CD4-positive, CD25-positive, alpha-beta regulatory T cell (primary cell): ENCODE data around the gene MCAM. TPM values are rescaled to one million over a fixed set of nuclear protein-coding genes. Genes with fewer than 3 reads are reported as not detected.
A peak's percentile ranks its signal among the peaks of the same experiment; 100 is the strongest.

Source experiments
- ATAC-seq, 2 donors: fragments of 150-1000 bp; cut with Tn5 transposase; one replicate each; pipeline ENCODE4 v1.10.0; 2021; ENCODE audit warnings: low read depth in 2 of 2, moderate number of reproducible peaks in 2 of 2, moderate library complexity in 1 of 2
- DNase-seq, 3 donors: peaks; one replicate each; pipeline versions ENCODE4 v3.0.0 to v3.0.0-alpha.2; 2012 to 2022; ENCODE audit warnings: mixed read lengths in 1 of 3
- H3K27ac ChIP-seq: one replicate; pipeline ENCODE4 v1.7.0; 2013; ENCODE audit warnings: mild to moderate bottlenecking, low read length; ENCODE audit not compliant: insufficient read depth, poor library complexity, severe bottlenecking
- H3K27me3 ChIP-seq: one replicate; pipeline ENCODE4 v1.7.0; 2013; ENCODE audit warnings: low read length; ENCODE audit not compliant: control insufficient read depth, insufficient read depth
- H3K36me3 ChIP-seq: one replicate; pipeline ENCODE4 v1.7.0; 2013; ENCODE audit warnings: mild to moderate bottlenecking, low read length, moderate library complexity; ENCODE audit not compliant: control insufficient read depth, insufficient read depth
- H3K4me1 ChIP-seq: 2 replicates; pipeline ENCODE4 v1.7.0; 2013; ENCODE audit warnings: mild to moderate bottlenecking, low read length; ENCODE audit not compliant: insufficient read depth, control insufficient read depth, poor library complexity, severe bottlenecking
- H3K4me3 ChIP-seq: one replicate; pipeline ENCODE4 v1.7.0; 2013; ENCODE audit warnings: low read depth, mild to moderate bottlenecking, low read length, moderate library complexity
- H3K9me3 ChIP-seq, 2 experiments: 1 replicate in 1 of 2; 2 replicates in 1 of 2; pipeline ENCODE4 v1.7.0; 2013; ENCODE audit warnings: low read length in 2 of 2, mild to moderate bottlenecking in 1 of 2, moderate library complexity in 1 of 2; ENCODE audit not compliant: control insufficient read depth in 2 of 2
- H3K27ac Mint-ChIP-seq, 3 donors: one replicate each; pipeline ENCODE4 v1.8.0; 2020 to 2022; ENCODE audit warnings: mild to moderate bottlenecking in 3 of 3, mixed read lengths in 3 of 3, moderate library complexity in 2 of 3
- H3K27me3 Mint-ChIP-seq: one replicate; pipeline ENCODE4 v1.8.0; 2022; ENCODE audit warnings: mild to moderate bottlenecking, mixed read lengths
- H3K36me3 Mint-ChIP-seq: one replicate; pipeline ENCODE4 v1.8.0; 2020; ENCODE audit warnings: mixed read lengths
- H3K4me1 Mint-ChIP-seq, 4 donors: one replicate each; pipeline ENCODE4 v1.8.0; 2020 to 2022; ENCODE audit warnings: mixed read lengths in 4 of 4, mild to moderate bottlenecking in 1 of 4
- H3K4me3 Mint-ChIP-seq, 4 donors: one replicate each; pipeline ENCODE4 v1.8.0; 2020 to 2022; ENCODE audit warnings: mild to moderate bottlenecking in 4 of 4, mixed read lengths in 4 of 4, moderate library complexity in 3 of 4
- H3K9me3 Mint-ChIP-seq, 7 donors: one replicate each; pipeline ENCODE4 v1.8.0; 2020 to 2022; ENCODE audit warnings: mixed read lengths in 7 of 7, mild to moderate bottlenecking in 3 of 7, moderate library complexity in 2 of 7
- polyA plus RNA-seq, 4 donors: library from polyadenylated mRNA; unstranded; fragments of 300-500 nt; fragmentation: Illumina TruSeq; gene quantifications; one replicate each; pipeline ENCODE4 v1.2.3, GENCODE V29; 2021
- total RNA-seq: library from RNA; stranded (reverse); gene quantifications from one replicate; pipeline ENCODE4 v1.2.3, GENCODE V29; 2022

Gene MCAM
- total and polyA plus RNA-seq, 5 donors from 2014 or later: 0.37 to 10.1 (median 1.6) TPM

DNA sequence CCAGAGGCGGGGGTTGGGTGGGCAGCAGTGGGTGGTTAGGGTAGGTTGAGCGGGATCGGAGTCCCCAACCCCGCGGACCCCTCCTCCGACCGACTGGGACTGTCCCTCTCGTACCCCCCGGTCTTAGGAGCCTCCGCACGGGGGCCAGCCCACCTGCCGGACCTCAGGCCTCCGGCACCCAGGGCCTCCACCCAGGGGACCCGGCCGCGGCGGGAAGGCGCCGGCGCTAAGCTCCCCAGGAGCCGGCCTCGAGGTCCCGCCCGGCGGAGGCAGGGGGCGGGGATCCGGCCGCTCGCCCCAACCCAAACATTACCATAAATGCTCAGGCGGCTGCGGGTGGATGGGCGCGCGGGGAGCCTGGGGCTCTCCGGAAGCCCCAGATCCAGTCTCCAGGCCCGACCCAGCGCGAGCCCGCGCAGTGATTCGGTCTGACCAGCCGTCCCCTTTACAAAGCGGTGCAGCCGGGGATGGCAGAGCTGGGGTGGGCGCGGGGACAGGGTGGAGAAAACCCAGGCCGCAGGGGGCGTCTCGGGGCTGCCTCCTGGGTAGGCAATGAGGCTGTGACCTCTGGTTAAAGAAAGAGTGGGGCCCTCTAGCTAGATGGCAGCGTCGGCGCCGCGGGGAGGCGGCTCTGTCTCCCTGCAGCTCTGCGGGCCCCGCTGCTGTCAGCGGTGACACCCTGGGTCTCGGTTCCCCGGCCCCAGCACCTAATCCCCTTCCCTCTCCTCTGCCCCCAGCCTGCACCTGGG is 4.0 kb upstream of the MCAM start:
- DNase-seq (peak; percentile 32 to 82 (median 55)), ATAC-seq (peak; percentile 55 to 64)
- peak overlapping the region; percentile 72 for H3K4me3 ChIP-seq
- peaks cover 18% of the 10 kb centered on the region for H3K27me3 Mint-ChIP-seq
- no peaks in the 10 kb centered on the region for H3K36me3 ChIP-seq
- no peaks in the 10 kb centered on the region for H3K36me3 Mint-ChIP-seq
- H3K4me1 Mint-ChIP-seq: peaks cover 5 to 35% (median 16%) of the 10 kb centered on the region in 4 donors
- no peaks in the 10 kb centered on the region for H3K9me3 ChIP-seq
- peak overlapping the region; percentile 85 to 95 (median 87) for H3K4me3 Mint-ChIP-seq
- H3K9me3 Mint-ChIP-seq: no peaks in the 10 kb centered on the region
- peak overlapping the region; percentile 10 to 83 (median 69) for H3K27ac Mint-ChIP-seq
- peaks cover 46% of the 10 kb centered on the region for H3K4me1 ChIP-seq
- H3K27ac ChIP-seq: peak overlapping the region; percentile 33
- H3K27me3 ChIP-seq: no peaks in the 10 kb centered on the region

DNA sequence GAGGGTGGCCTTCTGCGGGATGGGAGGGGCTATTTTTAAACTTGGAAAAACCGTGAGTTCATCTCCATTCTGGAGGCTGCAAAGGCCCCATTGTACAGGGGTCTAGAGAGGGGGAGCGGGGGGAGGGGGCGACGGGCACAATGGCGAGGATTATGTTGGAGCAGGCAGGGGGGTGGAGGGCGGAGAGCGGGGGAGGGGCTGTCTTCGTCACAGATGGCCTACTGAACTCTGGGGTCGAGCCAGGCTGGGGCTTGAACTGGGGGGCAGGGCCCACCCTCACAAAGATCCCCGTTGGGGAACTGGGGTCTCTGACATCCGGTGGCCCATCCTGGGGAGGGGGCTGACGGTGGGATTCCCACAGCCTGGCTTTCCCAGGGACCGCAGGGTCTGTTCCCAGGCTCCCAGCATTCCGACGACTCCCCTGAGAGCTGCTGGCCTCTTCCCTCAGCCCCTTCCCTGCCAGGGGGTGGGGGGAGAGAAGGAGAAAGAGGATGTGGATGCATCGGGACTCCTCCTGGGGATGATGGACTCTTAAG is 3.4 kb upstream of the MCAM start:
- no peaks in the 10 kb centered on the region for H3K36me3 ChIP-seq
- Mint-ChIP-seq H3K27me3 (peaks cover 18% of the 10 kb centered on the region), H3K4me1 (peaks cover 5 to 41% (median 16%) of the 10 kb centered on the region in 4 donors), H3K4me3 (peak overlapping the region in 3 of 4 donors; percentile 80 to 97 (median 83)), H3K27ac (peak overlapping the region in 1 of 3 donors; percentile 38), H3K9me3 (no peaks in the 10 kb centered on the region), H3K36me3 (no peaks in the 10 kb centered on the region)
- DNase-seq (no peak), ATAC-seq (no peak)
- H3K27me3 ChIP-seq: no peaks in the 10 kb centered on the region
- H3K4me1 ChIP-seq: peaks cover 52% of the 10 kb centered on the region
- no peak overlapping the region for H3K4me3 ChIP-seq
- H3K27ac ChIP-seq: peak overlapping the region; percentile 55
- H3K9me3 ChIP-seq: no peaks in the 10 kb centered on the region

DNA sequence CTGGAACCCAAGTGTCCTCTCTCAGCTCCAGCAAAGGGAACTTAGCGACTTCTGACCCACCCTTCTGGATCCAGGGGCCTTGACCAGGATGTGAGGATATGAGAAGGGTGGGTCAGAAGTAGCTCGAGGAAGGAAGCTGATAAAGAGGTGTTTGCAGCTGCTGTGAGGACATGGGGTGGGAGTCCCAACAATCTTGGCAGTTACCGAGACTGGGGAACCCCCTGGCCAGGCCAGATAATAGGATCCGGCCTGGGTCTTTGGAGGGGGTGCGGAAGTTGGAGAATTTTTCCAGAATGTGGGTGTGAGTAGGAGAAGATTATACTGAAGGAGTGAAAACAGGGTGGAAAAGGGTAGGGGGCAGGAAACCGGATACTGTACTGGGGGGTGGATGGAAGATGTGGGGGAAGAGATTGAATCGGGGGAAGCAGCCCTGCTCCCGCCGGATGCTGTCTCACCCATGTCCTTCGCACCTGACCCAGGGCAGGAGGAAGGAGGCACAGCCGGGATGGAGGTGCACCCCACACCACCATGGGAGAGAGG is 2.8 kb upstream of the MCAM start:
- peaks cover 5 to 46% (median 16%) of the 10 kb centered on the region in 4 donors for H3K4me1 Mint-ChIP-seq
- no peaks in the 10 kb centered on the region for H3K27me3 ChIP-seq
- H3K4me3 ChIP-seq: no peak overlapping the region
- H3K9me3 ChIP-seq: no peaks in the 10 kb centered on the region
- peak overlapping the region; percentile 55 for H3K27ac ChIP-seq
- no peaks in the 10 kb centered on the region for H3K36me3 Mint-ChIP-seq
- DNase-seq (no peak), ATAC-seq (no peak)
- H3K27me3 Mint-ChIP-seq: peaks cover 18% of the 10 kb centered on the region
- peak overlapping the region in 1 of 3 donors; percentile 38 for H3K27ac Mint-ChIP-seq
- no peaks in the 10 kb centered on the region for H3K36me3 ChIP-seq
- H3K4me1 ChIP-seq: peaks cover 58% of the 10 kb centered on the region
- no peaks in the 10 kb centered on the region for H3K9me3 Mint-ChIP-seq
- H3K4me3 Mint-ChIP-seq: peak overlapping the region; percentile 80 to 97 (median 89)

DNA sequence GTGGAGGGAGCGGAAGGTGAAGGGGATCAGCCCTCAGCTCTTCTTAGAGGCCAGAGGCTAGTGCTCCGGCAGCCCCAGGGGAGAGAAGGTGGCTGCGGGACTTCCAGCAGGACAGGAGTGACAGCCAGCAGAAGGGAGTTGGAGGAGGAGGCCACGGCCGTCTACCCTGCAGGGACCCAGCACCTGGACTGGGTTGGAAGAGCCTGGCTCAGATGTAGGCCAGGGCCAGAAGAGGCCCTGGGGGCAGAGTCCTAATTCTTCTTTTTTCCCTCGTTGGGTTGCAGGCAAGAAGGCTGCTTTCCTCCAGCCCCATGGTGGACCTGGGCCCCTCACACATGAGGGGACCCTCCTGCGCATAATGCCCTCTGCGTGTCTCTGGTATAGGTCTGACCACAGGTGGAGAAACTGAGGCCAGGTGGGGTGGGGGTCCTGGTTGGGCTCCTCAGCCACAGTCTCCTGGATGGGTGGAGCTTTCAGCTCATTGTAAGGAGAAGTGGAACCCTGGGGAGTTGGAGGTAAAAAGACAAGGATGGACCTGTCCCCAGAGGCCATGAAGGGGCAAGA is 2.3 kb upstream of the MCAM start:
- H3K9me3 Mint-ChIP-seq: no peaks in the 10 kb centered on the region
- peak overlapping the region; percentile 80 to 95 (median 88) for H3K4me3 Mint-ChIP-seq
- H3K9me3 ChIP-seq: no peaks in the 10 kb centered on the region
- no peaks in the 10 kb centered on the region for H3K36me3 ChIP-seq
- ATAC-seq: no peak
- peak overlapping the region; percentile 48 to 95 (median 66) for H3K27ac Mint-ChIP-seq
- H3K27me3 ChIP-seq: no peaks in the 10 kb centered on the region
- H3K36me3 Mint-ChIP-seq: no peaks in the 10 kb centered on the region
- H3K4me1 ChIP-seq: peaks cover 62% of the 10 kb centered on the region
- H3K4me3 ChIP-seq: no peak overlapping the region
- no peak for DNase-seq
- peak overlapping the region; percentile 55 for H3K27ac ChIP-seq
- peaks cover 5 to 52% (median 16%) of the 10 kb centered on the region in 4 donors for H3K4me1 Mint-ChIP-seq
- H3K27me3 Mint-ChIP-seq: peaks cover 19% of the 10 kb centered on the region

DNA sequence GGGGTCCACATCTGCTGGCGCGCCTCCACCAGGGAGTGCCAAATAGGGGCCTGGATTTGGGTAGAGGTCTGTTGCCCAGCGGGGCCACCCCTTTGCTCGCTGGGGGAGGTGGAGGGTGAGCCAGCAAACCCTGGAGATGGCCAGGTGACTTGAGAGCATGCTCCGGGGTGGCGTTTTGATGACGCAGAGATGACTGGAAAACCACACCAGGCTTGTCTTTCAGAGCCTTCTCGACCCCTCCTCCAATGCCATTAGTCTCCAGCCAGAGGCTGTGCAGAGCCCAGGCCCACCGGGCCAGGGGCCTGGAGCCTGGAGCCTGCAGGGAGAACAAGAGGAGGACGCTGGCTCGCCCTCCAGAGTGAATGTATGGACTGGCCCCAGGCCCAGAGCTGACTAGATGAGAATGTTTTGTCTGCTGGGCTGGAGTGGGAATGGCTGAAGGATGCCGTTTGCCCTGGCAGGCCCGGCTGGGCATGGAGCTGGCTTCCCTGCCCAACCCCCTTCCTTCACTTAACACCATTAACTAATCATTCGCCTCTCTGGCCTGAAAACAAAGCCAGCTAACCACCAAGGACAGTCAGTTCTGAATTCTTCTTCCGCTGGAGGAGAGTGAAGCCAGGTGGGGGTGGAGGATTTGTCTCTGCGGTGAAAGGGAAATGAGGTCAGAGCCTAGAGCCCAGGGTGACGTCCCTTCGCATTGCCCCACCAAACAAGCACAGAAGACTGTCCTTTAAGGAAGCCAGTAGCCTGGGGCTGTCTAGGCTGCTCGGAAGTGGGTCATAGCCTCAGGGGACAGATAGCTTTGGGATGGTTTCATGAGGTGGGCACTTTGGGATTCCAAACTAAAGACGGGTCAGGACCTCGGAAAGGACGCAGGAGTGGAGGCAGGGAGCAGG is 1.6 kb upstream of the MCAM start:
- Histone ChIP-seq H3K4me3 (no peak overlapping the region), H3K4me1 (peaks cover 62% of the 10 kb centered on the region), H3K36me3 (no peaks in the 10 kb centered on the region), H3K27me3 (no peaks in the 10 kb centered on the region), H3K27ac (peak overlapping the region; percentile 55), H3K9me3 (no peaks in the 10 kb centered on the region)
- peak overlapping the region; percentile 48 to 95 (median 66) for H3K27ac Mint-ChIP-seq
- peaks cover 26% of the 10 kb centered on the region for H3K27me3 Mint-ChIP-seq
- H3K4me1 Mint-ChIP-seq: peaks cover 5 to 50% (median 14%) of the 10 kb centered on the region in 4 donors
- no peaks in the 10 kb centered on the region for H3K9me3 Mint-ChIP-seq
- ATAC-seq (peak; percentile 10 to 19), DNase-seq (peak in 2 of 3 donors; percentile 52 to 68)
- H3K4me3 Mint-ChIP-seq: peak overlapping the region; percentile 38 to 95 (median 79)
- no peaks in the 10 kb centered on the region for H3K36me3 Mint-ChIP-seq

DNA sequence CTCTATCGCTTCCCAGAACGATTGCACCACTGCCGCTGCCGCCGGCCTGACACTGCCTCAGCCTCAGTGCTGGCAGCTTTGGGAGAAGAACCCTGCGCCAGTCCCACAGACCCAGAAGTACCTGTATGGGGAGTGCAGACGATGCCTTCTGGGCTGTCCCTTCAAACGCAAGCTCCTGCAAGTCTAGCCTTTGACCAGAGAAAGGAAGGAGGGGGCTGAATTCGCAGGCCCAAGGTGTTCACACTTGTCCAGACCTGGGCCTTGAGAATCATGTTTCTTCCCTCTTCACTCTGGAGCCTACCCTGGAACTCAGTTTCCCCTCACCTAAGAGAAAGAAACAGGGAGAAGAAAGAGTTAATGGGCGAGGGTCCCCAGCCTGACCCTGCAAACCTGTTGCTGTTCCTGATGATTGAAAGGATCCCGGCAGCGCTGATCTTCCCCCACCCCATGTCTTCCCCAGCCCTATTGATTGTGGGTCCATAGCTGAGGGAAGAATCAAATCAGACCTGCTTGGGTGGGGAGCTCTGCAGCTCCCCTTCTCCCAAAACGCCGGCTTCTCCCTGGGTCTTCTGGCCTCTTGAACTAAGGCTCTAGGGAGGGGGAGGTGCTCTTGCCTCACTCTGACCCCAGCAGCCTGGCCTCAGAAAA is 786 bp upstream of the MCAM start:
- DNase-seq (no peak), ATAC-seq (no peak)
- Mint-ChIP-seq H3K9me3 (no peaks in the 10 kb centered on the region), H3K27me3 (peaks cover 26% of the 10 kb centered on the region), H3K4me1 (peaks cover 4 to 49% (median 13%) of the 10 kb centered on the region in 4 donors), H3K27ac (no peak overlapping the region), H3K4me3 (peak overlapping the region in 3 of 4 donors; percentile 11 to 95 (median 71)), H3K36me3 (no peaks in the 10 kb centered on the region)
- no peak overlapping the region for H3K27ac ChIP-seq
- H3K9me3 ChIP-seq: no peaks in the 10 kb centered on the region
- H3K4me1 ChIP-seq: peaks cover 62% of the 10 kb centered on the region
- H3K4me3 ChIP-seq: no peak overlapping the region
- no peaks in the 10 kb centered on the region for H3K36me3 ChIP-seq
- H3K27me3 ChIP-seq: no peaks in the 10 kb centered on the region
